NCI-H1105 treated with DMSO at 0.1 percent for 48 hours (cell line): ENCODE results near the gene ADIPOR1.
"Not testable (repeated sequence)": the region's sequence is repeated elsewhere in the genome, so short reads cannot be mapped to it uniquely, and the experiment has no call there.

Experiments used
- DNase-seq: peaks from one replicate; lab custom pipeline; 2025; lab: John Stamatoyannopoulos, UW

ADIPOR1 gene, protein sequence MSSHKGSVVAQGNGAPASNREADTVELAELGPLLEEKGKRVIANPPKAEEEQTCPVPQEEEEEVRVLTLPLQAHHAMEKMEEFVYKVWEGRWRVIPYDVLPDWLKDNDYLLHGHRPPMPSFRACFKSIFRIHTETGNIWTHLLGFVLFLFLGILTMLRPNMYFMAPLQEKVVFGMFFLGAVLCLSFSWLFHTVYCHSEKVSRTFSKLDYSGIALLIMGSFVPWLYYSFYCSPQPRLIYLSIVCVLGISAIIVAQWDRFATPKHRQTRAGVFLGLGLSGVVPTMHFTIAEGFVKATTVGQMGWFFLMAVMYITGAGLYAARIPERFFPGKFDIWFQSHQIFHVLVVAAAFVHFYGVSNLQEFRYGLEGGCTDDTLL

DNA sequence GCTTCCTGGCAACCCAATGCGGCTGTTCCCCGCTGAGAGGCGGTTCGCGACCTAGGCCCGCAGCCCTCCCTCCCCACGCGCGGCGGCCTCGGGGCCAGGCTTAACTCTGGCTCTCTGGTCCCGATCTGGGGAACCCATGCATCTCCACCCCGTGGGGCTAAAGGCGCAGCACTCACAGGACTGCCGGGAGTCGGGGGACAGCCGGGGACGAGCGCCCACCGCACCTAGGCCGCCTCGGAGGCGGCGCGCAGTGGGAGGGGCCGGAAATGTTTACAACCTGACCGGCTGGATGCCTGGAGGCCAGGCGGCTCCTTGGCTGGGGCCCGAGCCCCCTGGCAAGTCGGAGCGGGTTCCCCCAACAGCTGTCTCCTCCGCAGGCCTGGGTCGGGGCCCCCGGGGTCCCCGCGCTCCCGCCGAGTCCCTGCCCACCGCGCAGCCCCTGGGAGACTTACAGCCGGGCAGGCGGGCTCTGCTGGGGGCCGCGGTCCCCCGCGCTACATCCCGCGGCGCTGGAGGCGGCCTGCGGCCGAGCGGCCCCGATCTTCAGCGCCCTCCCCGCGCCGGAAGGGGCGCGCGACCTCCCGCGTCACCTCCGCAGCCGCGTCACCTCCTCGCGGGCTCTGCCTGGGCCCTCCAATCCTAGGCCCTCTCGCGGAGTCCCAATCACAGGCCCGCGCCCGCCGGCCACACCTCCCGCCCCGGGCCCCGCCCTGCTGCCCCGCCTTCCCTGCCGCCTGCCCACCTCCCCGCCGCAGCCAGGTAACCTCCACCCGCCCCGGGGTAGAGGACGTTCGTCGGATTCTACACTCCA, at the start of gene ADIPOR1:
TSS of gene ADIPOR1 (minus strand) at position 580 of the 811 bp plus-strand sequence. CDS start 7,242 bp downstream, outside the sequence.
- peak; percentile 86 for DNase-seq

DNA sequence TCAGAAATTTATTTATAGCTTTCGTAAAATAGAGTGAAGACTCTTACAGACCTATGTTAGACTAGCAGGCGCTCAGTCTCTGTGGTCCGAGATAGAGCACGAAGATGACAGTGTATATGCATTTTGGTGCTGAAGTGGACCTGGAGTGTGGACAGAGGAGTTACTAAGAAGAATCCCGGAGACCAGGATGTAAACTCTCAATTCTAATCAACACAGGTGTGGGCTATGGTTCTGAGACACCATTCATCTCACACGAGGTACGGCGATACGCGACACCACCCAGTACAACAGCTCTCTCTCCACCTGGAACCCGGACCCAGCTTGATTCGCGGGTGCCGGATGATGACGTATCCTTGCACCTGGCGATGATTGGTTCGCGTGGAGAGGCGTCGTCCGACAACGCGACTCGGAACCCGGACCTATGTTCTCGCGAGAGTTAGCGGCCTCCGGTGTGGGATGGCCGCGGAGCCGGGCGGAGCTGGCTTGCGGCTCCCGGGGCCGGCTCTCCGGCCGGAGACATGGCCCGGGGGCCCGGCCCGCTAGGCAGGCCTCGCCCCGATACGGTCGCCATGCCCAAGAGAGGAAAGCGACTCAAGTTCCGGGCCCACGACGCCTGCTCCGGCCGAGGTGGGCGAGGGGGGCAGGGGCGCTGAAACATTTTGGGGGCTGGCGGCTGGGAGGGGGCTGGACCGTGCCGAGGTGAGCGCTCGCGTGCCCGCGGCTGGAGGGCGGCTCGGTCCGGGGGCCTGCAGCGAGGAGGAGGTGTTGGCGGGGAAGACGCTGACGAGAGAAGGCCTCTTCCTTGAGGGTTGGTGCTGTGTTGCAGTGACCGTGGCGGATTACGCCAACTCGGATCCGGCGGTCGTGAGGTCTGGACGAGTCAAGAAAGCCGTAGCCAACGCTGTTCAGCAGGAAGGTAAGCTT, 49.1 kb upstream of the ADIPOR1 start, which contains the start of gene TMEM183A:
TSS of gene TMEM183A (plus strand) at position 427 of the 924 bp plus-strand sequence. CDS start at position 519, 92 bp downstream.
- peak; percentile 95 for DNase-seq

DNA sequence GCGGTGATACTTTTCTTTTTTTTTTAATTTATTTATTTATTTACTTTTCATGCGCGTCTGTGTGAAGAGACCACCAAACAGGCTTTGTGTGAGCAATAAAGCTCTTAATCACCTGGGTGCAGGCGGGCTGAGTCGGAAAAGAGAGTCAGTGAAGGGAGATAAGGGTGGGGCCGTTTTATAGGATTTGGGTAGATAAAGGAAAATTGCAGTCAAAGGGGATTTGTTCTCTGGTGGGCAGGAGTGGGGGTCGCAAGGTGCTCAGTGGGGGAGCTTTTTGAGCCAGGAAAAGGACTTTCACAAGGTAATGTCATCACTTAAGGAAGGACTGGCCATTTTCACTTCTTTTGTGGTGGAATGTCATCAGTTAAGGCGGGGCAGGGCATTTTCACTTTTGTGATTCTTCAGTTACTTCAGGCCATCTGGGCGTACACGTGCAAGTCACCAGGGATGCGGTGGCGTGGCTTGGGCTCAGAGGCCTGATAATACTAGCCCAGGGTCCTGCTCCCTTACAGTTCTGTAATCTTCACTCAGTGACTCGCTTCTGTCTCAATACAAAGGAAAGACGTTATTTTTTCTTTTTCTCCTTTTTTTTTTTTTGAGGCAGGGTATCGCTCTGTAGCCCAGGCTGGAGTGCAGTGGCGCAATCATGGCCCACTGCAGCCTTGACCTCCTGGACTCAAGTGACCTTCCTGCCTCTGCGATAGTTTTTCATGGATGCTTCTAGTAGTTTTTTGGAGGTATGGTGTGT, 47.5 kb upstream of the ADIPOR1 start:
- DNase-seq, result not testable (repeated sequence)

DNA sequence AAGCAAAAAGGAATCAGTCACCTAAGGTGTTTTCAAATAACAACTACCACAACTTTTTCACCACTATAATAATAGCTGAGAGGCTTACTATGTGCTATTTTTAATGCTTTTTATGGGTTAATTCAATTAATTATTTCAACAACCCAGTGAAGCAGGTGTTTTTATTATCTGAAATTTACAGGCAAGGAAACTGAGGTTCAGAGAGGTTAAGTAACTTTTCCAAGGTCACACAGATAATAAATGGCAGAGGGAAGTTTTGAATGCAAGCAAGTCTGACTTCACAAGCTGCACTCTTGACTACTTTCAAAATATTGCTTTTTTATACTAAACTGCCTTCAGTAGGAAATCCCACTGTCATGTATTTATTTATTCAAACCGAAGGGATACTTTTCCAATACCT, 44.8 kb upstream of the ADIPOR1 start:
- DNase-seq, result no peak

DNA sequence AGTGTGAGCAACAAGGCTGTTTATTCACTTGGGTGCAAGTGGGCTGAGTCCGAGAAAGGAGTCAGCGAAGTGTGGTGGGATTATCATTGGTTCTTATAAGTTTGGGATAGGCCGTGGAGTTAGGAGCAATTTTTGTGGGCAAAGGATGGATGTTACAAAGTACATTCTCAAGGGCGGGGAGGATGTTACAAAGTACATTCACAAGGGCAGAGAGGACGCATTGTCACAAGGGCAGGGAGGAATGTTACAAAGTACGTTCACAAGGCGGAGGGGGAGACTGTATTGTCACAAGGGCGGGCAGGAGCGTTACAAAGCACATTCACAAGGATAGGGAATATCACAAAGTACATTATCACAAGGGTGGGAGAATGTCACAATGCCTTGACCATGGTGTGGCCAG, 43.9 kb upstream of the ADIPOR1 start:
- DNase-seq, result no peak

DNA sequence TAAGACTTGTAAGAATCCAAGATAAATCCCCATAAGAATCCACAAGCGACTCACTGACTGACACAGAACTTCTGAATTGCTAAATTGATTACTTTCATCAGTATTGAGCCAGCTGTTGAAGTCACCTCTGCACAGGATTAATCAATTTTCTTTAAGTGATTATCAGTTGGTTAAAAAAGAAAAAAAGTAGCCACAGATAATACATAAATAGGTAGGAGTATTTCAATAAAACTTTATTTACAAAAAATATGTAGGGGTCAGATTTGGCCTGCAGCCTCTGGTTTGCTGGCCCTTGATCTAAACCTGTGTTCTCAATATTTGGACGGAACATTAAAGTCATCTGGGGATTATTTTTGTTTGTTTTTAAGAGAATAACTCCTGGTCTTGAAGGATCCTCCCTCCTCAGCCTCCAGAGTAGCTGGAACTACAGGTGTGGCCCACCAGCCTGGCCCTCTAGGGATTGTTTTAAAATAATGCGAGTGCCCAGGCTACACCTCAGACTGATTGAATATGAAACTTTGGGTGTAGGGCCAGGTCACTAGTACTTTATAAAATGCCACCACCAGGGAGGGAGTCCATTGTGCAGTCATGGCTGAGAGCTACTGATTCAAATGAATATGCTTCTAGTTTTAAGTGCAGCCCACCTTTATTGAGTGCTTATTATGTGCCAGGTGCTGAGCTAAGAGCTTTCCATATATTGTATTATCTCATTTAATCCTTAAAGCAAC, 42.3 kb upstream of the ADIPOR1 start:
- no peak for DNase-seq

DNA sequence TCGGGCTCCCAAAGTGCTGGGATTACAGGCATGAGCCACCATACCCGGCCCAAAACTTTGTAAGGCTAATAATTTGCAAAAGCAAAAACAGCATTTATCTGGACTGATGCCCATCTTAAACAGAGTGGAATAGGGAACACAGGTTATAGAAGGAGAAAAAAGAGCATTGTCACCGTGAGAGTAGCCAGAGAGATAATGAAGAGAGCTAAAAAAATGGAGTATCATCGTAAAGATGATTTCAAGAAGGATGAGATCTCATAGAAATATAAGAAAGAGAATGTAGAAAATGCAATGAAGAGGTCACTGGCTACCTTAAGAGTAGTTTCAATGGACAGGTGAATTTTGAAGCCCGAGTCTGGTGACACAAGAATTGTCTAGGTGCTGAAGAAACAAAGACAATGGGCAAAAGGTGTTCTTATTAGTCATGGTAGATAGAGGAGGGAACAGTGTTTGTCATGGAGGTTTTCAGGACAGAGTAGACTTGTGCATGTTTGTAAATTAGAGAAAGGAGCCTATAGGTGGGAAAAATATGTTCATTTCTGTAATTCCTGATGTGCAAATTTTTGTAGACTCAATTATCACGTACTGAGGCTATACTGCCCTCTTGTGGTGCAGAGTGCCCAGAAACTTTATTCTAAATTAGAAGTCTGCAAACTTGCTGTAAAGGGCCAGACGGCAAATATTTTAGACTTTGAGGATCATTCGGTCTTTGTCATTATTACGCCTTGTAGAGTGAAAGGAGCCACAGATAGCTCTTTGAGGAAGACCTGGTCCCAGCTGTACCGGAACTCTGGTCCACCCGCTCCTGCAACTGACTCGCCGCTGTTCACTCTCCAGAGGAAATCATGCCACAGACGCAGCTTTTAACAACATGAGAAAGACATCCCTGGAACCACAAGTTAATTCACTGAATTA, 41.0 kb upstream of the ADIPOR1 start:
- peak; percentile 54 for DNase-seq

DNA sequence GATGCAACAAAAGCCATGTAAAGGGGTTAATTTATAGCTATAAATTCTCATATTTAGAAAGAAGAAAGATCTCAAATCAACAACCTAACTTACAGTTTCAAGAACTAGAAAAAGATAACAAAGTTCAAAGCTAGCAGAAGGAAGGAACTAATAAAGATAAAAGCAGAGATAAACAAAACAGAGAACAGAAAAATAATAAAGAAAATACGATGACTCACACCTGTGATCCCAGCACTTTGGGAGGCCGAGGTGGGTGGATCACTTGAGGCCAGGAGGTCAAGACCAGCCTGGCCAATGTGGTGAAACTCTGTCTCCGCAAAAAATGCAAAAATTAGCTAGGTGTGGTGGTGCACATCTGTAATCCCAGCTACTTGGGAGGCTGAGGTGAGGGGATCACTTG, 36.6 kb upstream of the ADIPOR1 start:
- no peak for DNase-seq

DNA sequence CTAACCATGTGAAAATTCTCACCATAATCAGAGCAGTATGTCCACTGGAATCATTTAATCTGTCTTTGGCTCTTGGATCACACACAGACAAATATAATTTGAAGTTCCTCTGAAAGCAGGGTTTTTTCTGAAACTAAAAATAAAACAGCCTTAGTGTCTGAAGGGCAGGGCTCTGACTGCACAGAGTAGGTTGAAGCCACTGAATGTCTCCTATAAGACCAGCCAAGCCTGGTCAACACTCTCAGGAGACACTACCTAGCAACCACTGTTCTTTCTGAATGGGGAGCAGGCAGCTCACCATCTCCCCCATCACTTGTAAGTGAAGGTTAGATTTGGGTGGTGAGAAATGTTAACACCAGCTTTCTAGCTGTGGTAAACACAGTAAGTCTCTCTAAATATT, 33.0 kb upstream of the ADIPOR1 start:
- no peak for DNase-seq

DNA sequence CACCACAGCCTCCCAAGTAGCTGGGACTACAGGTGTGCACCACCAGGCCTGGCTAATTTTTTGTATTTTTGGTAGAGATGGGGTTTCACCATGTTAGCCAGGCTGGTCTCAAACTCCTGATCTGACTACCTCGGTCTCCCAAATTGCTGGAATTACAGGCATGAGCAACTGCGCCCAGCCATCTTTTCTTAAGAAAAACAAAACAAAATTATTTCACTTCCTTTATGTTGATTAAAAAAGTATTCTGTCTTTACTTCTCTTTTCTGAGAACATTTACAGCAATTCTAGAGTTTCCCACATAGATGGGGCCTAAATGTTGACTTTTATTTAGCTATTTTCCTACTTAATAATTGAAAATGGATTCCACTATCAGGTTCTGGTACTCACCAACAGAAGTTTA, 31.8 kb upstream of the ADIPOR1 start:
- DNase-seq, result no peak

DNA sequence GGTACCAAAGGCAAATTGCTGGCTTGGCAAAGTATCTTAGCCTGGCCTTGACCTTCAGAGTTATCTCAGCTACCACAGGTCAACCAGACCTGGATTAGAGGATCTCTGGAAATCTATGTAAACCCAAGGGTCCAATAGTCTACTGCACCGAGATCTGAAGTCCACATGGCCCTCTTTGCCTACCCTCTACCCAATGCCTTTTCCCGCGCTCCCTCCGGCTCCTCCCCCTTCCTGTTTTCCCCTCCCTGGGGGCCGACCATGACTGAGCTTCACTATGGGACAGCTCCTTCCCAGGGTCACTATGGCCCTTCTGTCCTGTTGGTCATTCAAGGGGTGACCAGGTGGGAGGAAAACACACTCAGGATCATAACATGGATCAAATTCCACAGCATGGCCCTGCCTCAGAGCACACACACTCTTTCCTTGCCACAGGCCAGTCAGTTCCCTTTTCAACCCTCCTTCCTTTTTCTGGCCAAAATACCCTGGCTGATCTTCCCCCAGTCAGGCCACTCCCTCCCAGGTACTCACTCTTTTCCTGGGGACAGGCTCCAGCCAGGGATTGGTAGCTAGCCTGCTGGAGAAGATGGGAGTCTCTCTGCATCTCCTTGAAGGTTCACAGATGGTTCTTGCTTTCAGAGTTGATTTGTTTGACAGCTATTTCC, 29.9 kb upstream of the ADIPOR1 start:
- DNase-seq, result no peak

DNA sequence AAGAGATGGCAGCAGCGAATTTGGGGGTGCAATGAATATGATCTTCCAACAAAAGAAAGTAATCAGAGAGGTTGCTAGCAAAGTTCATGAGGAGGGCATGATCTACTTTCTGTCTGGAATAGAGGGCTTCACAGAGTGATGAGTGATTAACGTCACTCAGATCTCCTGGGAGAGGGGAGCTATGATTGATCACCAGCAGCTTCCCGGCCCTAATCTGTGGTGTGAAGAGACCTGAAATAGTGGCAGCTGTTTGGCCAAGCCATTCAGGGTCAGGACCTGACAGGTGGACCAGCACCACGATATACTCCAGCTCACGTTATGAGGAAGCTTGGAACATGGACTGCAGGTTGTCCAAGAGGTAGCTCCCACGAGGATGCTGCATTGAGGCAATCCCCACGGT, 29.1 kb upstream of the ADIPOR1 start:
- no peak for DNase-seq

DNA sequence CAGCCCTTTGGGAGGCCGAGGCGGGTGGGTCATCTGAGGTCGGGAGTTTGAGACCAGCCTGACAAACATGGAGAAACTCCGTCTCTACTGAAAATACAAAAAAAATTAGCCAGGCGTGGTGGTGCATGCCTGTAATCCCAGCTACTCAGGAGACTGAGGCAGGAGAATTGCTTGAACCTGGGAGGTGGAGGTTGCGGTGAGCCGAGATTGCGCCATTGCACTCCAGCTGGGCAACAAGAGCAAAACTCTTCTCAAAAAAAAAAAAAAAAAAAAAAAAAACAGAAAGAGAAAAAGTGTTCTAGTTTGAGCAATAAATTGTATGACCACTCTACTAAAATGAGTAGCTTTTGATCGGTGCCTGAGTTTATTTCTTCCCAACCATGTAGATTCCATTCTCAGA, 28.0 kb upstream of the ADIPOR1 start:
- DNase-seq, result not testable (repeated sequence)

DNA sequence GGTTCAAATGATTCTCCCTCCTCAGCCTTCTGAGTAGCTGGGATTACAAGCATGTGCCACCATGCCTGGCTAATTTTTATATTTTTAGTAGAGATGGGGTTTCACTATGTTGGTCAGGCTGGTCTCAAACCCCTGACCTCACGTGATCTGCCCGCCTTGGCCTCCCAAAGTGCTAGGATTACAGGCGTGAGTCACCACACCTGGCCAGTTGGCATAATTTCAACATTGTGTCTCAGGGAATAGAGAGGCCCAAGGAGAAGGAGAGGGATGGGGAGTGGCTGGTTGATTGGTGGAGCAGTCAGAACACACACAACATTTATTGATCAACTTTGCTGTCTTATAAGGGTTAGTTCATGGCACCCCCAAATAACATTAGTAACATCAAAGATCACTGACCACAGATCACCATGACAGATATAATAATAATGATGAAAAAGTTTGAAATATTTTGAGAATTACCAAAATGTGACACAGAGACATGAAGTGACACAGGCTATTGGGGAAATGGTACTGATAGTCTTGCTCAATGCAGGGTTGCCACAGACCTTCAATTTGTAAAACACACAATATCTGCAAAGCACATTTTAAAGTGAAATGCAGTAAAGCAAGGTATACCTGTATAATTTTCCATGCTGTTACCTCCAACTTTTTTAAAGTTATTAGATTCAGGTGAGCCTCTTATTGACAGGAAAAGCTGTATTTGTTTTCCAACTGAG, 24.8 kb upstream of the ADIPOR1 start:
- no peak for DNase-seq

DNA sequence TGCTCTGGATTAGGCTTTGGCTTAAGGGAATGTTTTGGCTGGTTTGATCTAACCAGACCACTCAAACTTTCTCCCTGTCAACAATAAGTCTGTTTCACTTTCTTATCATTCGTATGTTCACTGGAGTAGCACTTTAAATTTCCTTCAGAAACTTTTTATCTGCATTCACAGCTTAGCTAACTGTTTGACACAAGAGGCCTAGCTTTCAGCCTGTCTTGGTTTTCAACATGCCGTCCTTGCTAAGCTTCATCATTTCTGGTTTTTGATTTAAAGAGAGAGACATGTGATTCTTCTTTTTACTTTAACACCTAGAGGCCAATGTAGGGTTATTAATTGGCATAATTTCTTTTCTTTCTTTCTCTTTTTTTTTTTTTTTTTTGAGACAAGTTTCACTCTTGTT, 23.8 kb upstream of the ADIPOR1 start:
- DNase-seq, result no peak

DNA sequence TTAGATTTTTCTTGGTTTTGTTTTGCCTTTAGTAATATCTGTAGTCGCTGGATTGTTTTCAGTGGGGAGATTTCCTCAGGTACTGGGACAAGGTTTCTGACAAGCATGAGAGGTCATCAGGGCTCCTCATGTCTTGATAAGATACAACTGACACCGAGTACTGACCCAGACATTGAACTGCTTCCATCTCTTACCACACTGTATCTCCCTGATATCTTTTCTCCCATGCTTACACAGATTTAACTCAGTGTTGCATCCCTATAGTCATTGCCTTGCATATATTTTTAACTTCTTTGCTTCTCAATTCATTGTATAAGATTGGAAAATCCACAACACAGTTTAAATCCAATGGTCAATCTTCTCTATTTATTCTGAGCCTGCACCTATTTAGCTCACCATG, 21.3 kb upstream of the ADIPOR1 start:
- no peak for DNase-seq

DNA sequence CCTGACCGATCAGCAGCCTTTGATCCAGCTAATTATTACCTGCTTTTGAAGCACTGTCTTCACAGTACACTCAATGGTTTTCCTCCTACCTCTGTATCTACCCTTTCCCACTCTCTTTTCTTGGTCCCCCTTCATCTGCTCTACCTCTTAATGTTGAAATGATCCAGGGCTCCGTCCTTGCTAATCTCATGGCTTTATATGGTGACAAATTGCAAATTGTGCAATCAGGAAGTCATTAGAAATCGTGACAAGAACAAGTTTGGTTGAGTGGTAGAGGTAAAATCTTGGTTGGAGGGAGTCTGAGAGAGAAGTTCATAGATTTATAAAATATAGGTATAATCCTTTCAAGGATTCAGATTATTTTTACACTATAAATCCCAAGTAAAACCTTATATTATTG, 18.5 kb upstream of the ADIPOR1 start:
- no peak for DNase-seq

DNA sequence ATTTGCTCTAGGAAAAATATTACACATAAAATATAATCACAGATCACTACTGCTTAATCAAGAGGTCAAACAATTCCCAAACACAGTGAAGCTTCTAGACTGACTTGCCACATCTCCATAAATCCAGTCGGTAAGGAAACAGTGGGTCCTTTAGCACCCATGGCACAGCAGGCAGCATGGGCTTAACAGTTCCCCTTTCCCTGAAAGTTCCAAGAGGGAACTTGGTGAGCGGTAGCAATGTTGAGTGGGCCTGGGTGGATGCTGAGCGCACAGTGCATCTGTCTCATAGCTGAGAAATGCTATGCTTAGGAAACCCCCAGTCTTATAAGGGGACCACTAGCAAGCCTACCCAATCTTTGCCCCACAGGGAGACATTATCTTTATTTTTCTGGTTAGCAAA, 16.7 kb upstream of the ADIPOR1 start:
- DNase-seq, result no peak
